GM12892 (cell line): ENCODE measurements around the gene ZBTB7B.

Experiments used
- POLR2AphosphoS5 ChIP-seq: IDR thresholded peaks from 2 replicates; pipeline ENCODE4 v1.6.1; 2011; ENCODE audit warnings: low read depth, low read length, control low read depth
- TAF1 ChIP-seq: IDR thresholded peaks from 2 replicates; pipeline ENCODE4 v1.6.1; 2011; ENCODE audit warnings: low read depth, mild to moderate bottlenecking, control low read depth, low read length, borderline replicate concordance

GRCh38 chr1:154969246-154969645, 33.4 kb upstream of the ZBTB7B start:
- TF ChIP-seq POLR2AphosphoS5 (no peak), TAF1 (no peak)
